ENCODE measurements around the gene ABLIM1. TPM values are rescaled to one million over a fixed set of nuclear protein-coding genes. Genes with fewer than 3 reads are reported as not detected.

ABLIM1 gene
- total and polyA plus RNA-seq, 10 donors: 11.0 to 59.4 (median 38.7) TPM

DNA sequence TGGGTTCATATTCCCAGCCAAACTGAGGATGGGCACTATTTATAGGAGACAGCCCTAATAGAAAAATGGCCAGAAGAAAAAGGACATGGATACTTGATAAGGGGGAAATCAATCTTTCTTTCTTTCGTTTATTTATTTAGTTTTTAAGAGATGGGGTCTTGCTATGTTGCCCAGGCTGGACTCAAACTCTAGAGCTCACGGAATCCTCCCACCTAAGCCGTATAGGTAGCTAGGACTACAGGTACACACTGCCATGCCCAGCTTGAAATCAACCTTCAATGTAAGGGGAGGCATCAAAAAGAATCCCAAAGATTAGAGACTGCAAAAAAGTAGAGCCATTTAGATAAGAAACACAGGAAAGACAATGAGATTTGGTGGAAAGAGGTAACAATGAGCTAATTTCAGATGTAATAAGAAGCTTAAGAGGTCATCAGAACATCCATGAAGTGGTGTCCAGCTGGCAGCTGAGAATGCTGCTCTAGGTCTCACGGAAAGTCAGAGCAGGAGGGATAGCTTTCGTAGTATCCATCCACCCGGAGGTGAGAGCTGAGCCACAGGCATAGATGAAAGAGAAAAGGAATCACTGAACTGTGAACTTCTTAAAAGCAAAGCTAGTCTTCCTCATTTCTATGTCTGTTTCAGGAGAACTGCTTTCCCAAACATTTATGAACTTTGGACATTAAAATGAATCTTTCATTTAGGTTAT, 10.5 kb upstream of the ABLIM1 start:
- H3K27me3 ChIP-seq (replicated peaks in 1 of 7): no peaks in the 10 kb centered on the region
- H3K27ac ChIP-seq: no peak overlapping the region
- H3K4me3 ChIP-seq: no peak overlapping the region
- TF ChIP-seq, protein P1, sequence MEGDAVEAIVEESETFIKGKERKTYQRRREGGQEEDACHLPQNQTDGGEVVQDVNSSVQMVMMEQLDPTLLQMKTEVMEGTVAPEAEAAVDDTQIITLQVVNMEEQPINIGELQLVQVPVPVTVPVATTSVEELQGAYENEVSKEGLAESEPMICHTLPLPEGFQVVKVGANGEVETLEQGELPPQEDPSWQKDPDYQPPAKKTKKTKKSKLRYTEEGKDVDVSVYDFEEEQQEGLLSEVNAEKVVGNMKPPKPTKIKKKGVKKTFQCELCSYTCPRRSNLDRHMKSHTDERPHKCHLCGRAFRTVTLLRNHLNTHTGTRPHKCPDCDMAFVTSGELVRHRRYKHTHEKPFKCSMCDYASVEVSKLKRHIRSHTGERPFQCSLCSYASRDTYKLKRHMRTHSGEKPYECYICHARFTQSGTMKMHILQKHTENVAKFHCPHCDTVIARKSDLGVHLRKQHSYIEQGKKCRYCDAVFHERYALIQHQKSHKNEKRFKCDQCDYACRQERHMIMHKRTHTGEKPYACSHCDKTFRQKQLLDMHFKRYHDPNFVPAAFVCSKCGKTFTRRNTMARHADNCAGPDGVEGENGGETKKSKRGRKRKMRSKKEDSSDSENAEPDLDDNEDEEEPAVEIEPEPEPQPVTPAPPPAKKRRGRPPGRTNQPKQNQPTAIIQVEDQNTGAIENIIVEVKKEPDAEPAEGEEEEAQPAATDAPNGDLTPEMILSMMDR (IDR thresholded peaks at IDR 0.05 in 8 of 11, conservative IDR thresholded peaks at IDR 0.05 in 3 of 11): no peak
- no peak for TF ChIP-seq POLR2A (IDR thresholded peaks at IDR 0.05)
- TF ChIP-seq POLR2AphosphoS5 (IDR thresholded peaks at IDR 0.05): no peak
- 88 to 94% (median 89%) methylated on average over 6 of the region's 6 CpGs for WGBS, 5 donors
- no peaks in the 10 kb centered on the region for H3K36me3 ChIP-seq
- no peaks in the 10 kb centered on the region for H3K4me1 ChIP-seq
- DNase-seq: no peak
- intact Hi-C loops (cut with DNase I; ENCODE audit: low total_unique reads): no loop called here
- H3K9me3 ChIP-seq: peaks cover 0 to 4% (median 0%) of the 10 kb centered on the region in 8 donors

DNA sequence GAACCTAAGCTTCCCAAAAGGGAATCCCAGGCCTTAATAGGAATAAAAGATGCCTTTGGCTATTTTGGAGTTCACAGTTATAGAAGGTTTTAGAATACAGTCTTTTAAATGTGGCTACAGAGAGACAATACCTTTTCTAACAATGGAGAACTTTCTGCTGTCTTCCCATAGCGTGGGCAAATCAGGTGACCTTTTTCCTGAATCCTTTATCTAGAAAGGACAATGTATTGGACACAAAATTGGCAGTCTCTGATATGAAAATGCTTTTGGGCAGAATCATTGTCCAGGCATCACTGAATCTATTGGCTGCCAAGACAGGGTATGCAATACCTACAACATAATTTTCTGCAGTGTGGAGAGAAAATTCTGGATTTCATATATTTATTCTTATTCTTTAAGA, 7.8 kb upstream of the ABLIM1 start:
- no peaks in the 10 kb centered on the region for H3K27me3 ChIP-seq (replicated peaks in 1 of 7)
- H3K9me3 ChIP-seq: peaks cover 0 to 7% (median 0%) of the 10 kb centered on the region in 8 donors
- H3K4me3 ChIP-seq: no peak overlapping the region
- intact Hi-C loops (cut with DNase I; ENCODE audit: low total_unique reads): no loop called here
- no peak overlapping the region for H3K27ac ChIP-seq
- no peaks in the 10 kb centered on the region for H3K4me1 ChIP-seq
- H3K36me3 ChIP-seq: no peaks in the 10 kb centered on the region
- no peak for DNase-seq
- TF ChIP-seq POLR2AphosphoS5 (IDR thresholded peaks at IDR 0.05): no peak
- TF ChIP-seq POLR2A (IDR thresholded peaks at IDR 0.05): no peak
- WGBS, 5 donors: 63 to 75% (median 72%) methylated on average over 1 of the region's 1 CpG

DNA sequence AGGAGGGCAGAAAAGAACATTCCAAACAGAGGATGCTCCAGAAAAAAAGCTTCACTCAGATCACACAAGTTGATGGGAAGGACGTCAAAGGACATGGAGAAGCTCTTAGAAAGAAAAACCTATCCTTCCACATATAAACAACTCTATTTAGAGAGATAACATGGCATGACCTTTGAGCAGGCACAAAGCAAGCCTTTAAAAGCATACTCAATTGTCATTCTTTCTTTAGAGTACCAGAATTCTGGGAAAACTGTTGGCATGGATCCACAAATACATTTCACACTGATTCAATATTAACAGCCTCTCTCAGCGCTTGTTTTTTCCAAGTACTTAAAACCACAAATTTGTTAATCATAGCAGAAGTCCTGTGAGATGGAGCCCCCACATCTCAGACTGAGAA, 7.3 kb upstream of the ABLIM1 start:
- Histone ChIP-seq H3K27ac (no peak overlapping the region), H3K4me1 (no peaks in the 10 kb centered on the region), H3K27me3 (replicated peaks in 1 of 7) (no peaks in the 10 kb centered on the region), H3K4me3 (no peak overlapping the region), H3K9me3 (peaks cover 0 to 7% (median 0%) of the 10 kb centered on the region in 8 donors), H3K36me3 (no peaks in the 10 kb centered on the region)
- WGBS, 5 donors: 65 to 74% (median 69%) methylated on average over 2 of the region's 2 CpGs
- DNase-seq: no peak
- TF ChIP-seq POLR2AphosphoS5 (IDR thresholded peaks at IDR 0.05): no peak
- TF ChIP-seq, protein P1 (IDR thresholded peaks at IDR 0.05 in 8 of 11, conservative IDR thresholded peaks at IDR 0.05 in 3 of 11): no peak
- intact Hi-C loops (cut with DNase I; ENCODE audit: low total_unique reads): no loop called here

DNA sequence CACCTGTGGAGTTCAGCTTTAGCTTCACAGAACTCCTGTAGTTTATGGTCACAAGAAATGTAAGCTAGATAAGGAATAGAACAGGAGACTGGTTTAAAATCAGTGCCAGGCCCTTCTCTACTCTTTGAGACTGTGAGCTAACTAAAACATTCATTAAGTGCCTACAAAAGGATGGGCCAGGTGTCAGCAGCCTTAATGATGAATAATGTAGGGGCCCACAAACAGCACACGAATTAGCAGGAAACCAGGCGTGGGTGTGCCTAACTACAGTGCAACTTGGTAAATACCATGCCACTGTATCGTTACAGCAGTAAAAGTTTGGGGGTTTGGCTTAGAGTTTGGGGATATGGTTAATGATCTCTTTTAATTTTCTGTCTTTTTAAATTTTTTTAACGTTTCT, 6.1 kb upstream of the ABLIM1 start:
- TF ChIP-seq, protein P1 (IDR thresholded peaks at IDR 0.05 in 8 of 11, conservative IDR thresholded peaks at IDR 0.05 in 3 of 11): no peak
- TF ChIP-seq POLR2AphosphoS5 (IDR thresholded peaks at IDR 0.05) (no peak), POLR2A (IDR thresholded peaks at IDR 0.05) (no peak)
- peaks cover 0 to 7% (median 0%) of the 10 kb centered on the region in 8 donors for H3K9me3 ChIP-seq
- H3K36me3 ChIP-seq: no peaks in the 10 kb centered on the region
- intact Hi-C loops (cut with DNase I; ENCODE audit: low total_unique reads): no loop called here
- H3K27ac ChIP-seq: no peak overlapping the region
- no peaks in the 10 kb centered on the region for H3K4me1 ChIP-seq
- H3K27me3 ChIP-seq (replicated peaks in 1 of 7): no peaks in the 10 kb centered on the region
- no peak overlapping the region for H3K4me3 ChIP-seq
- DNase-seq: no peak
- 66 to 74% (median 70%) methylated on average over 4 of the region's 4 CpGs for WGBS, 5 donors
